ENCODE data around the gene MGAT1. TPM values are rescaled to one million over a fixed set of nuclear protein-coding genes. Genes with fewer than 3 reads are reported as not detected.

The MGAT1 gene
- total RNA-seq, 1 donor from 2014 or later: 137 TPM

GRCh38 chr5:180837478-180837877 is 34.9 kb upstream of the MGAT1 start:
- peaks cover 5% of the 10 kb centered on the region for H3K36me3 Mint-ChIP-seq (ENCODE audit: unreplicated experiment)
- DNase-seq (ENCODE audit: extremely low spot score, unreplicated experiment): no peak
- no peaks in the 10 kb centered on the region for H3K27me3 Mint-ChIP-seq (ENCODE audit: unreplicated experiment)
- H3K4me1 Mint-ChIP-seq (ENCODE audit: unreplicated experiment): peaks cover under 1% of the 10 kb centered on the region
- no peak overlapping the region for H3K4me3 Mint-ChIP-seq (ENCODE audit: unreplicated experiment)
- TF ChIP-seq CTCF (IDR thresholded peaks at IDR 0.05): no peak
- H3K27ac Mint-ChIP-seq (ENCODE audit: unreplicated experiment): no peak overlapping the region
- H3K9me3 Mint-ChIP-seq (ENCODE audit: unreplicated experiment): peaks cover 15% of the 10 kb centered on the region

- Mint-ChIP-seq H3K36me3 (ENCODE audit: unreplicated experiment) (peaks cover 13% of the 10 kb centered on the region), H3K4me3 (ENCODE audit: unreplicated experiment) (peak overlapping the region; percentile 87), H3K27ac (ENCODE audit: unreplicated experiment) (peak overlapping the region; percentile 94), H3K4me1 (ENCODE audit: unreplicated experiment) (peaks cover 19% of the 10 kb centered on the region), H3K27me3 (ENCODE audit: unreplicated experiment) (no peaks in the 10 kb centered on the region), H3K9me3 (ENCODE audit: unreplicated experiment) (peaks cover 12% of the 10 kb centered on the region)
- no peak for DNase-seq (ENCODE audit: extremely low spot score, unreplicated experiment)
- no peak for TF ChIP-seq CTCF (IDR thresholded peaks at IDR 0.05)
Measured at GRCh38 chr5:180832638-180833068, 30.0 kb upstream of the MGAT1 start.

- H3K9me3 Mint-ChIP-seq (ENCODE audit: unreplicated experiment): peaks cover 12% of the 10 kb centered on the region
- peak; percentile 5 for TF ChIP-seq CTCF (IDR thresholded peaks at IDR 0.05)
- no peaks in the 10 kb centered on the region for H3K27me3 Mint-ChIP-seq (ENCODE audit: unreplicated experiment)
- peaks cover 13% of the 10 kb centered on the region for H3K36me3 Mint-ChIP-seq (ENCODE audit: unreplicated experiment)
- DNase-seq (ENCODE audit: extremely low spot score, unreplicated experiment): peak; percentile 91
- H3K4me3 Mint-ChIP-seq (ENCODE audit: unreplicated experiment): peak overlapping the region; percentile 87
- peak overlapping the region; percentile 94 for H3K27ac Mint-ChIP-seq (ENCODE audit: unreplicated experiment)
- peaks cover 19% of the 10 kb centered on the region for H3K4me1 Mint-ChIP-seq (ENCODE audit: unreplicated experiment)
Measured at GRCh38 chr5:180831139-180832093, 28.8 kb upstream of the MGAT1 start.

- TF ChIP-seq CTCF (IDR thresholded peaks at IDR 0.05): no peak
- Mint-ChIP-seq H3K27ac (ENCODE audit: unreplicated experiment) (peak overlapping the region; percentile 80), H3K9me3 (ENCODE audit: unreplicated experiment) (peaks cover 12% of the 10 kb centered on the region), H3K4me3 (ENCODE audit: unreplicated experiment) (peak overlapping the region; percentile 87), H3K36me3 (ENCODE audit: unreplicated experiment) (peaks cover 13% of the 10 kb centered on the region), H3K4me1 (ENCODE audit: unreplicated experiment) (peaks cover 27% of the 10 kb centered on the region), H3K27me3 (ENCODE audit: unreplicated experiment) (no peaks in the 10 kb centered on the region)
- no peak for DNase-seq (ENCODE audit: extremely low spot score, unreplicated experiment)
Measured at GRCh38 chr5:180830253-180831138, 27.9 kb upstream of the MGAT1 start.

All from osteocyte (in vitro differentiated cells).